Transverse colon (tissue), 4 donors: ENCODE data around the gene PLXDC2. TPM values are rescaled to one million over a fixed set of nuclear protein-coding genes. Genes with fewer than 3 reads are reported as not detected.

Experiments used
- DNase-seq: peaks from one replicate; pipeline ENCODE4 v3.0.0-alpha.2; 2019
- H3K27ac ChIP-seq, 4 donors: fragments of 200-600 bp; sonication (generic); 2 replicates each; pipeline ENCODE4 v1.5.1; 2016 to 2018; ENCODE audit warnings: inconsistent platforms in 4 of 4
- H3K27me3 ChIP-seq: fragments of 200-600 bp; sonication (generic); 2 replicates; pipeline ENCODE4 v1.5.1; 2017; ENCODE audit warnings: inconsistent platforms
- H3K36me3 ChIP-seq, 4 donors: fragments of 200-600 bp; sonication (generic); 2 replicates each; pipeline ENCODE4 v1.5.1; 2017 to 2019; ENCODE audit warnings: inconsistent platforms in 4 of 4
- H3K4me1 ChIP-seq, 4 donors: fragments of 200-600 bp; sonication (generic); 2 replicates each; pipeline ENCODE4 v1.5.1; 2017 to 2020; ENCODE audit warnings: inconsistent platforms in 4 of 4
- H3K4me3 ChIP-seq, 4 donors: fragments of 200-600 bp; sonication (generic); 1 replicate in 1 of 4; 2 replicates in 3 of 4; pipeline versions ENCODE4 v1.5.1 to v1.6.1; 2017 to 2019; ENCODE audit warnings: inconsistent platforms in 4 of 4
- H3K9me3 ChIP-seq, 2 donors: fragments of 200-600 bp; sonication (generic); 2 replicates each; pipeline ENCODE4 v1.5.1; 2017 to 2019; ENCODE audit warnings: inconsistent platforms in 2 of 2
- CTCF ChIP-seq, 5 experiments: fragments of 200-600 bp in 3 of 5; fragments of 450-650 bp in 2 of 5; sonication (generic) in 3 of 5; IDR thresholded peaks; 1 replicate in 2 of 5; 2 replicates in 3 of 5; pipeline ENCODE4 v1.5.1; 2016 to 2017; ENCODE audit warnings: antibody characterized with exemption in 5 of 5, inconsistent platforms in 3 of 5, mild to moderate bottlenecking in 2 of 5, moderate library complexity in 1 of 5
- EP300 ChIP-seq: sonication (generic); formaldehyde crosslinking; IDR thresholded peaks from one replicate; pipeline ENCODE4 v1.6.1; 2017; ENCODE audit warnings: antibody characterized with exemption, low read depth
- POLR2A ChIP-seq: fragments of 450-650 bp; IDR thresholded peaks from one replicate; pipeline ENCODE4 v1.6.1; 2016; ENCODE audit warnings: antibody characterized with exemption, mild to moderate bottlenecking, moderate library complexity
- POLR2AphosphoS5 ChIP-seq, 3 donors: sonication (generic); formaldehyde crosslinking; IDR thresholded peaks; one replicate each; pipeline ENCODE4 v1.6.1; 2016; ENCODE audit warnings: antibody characterized with exemption in 3 of 3
- WGBS, 2 donors: methylation state at CpG; one replicate each; pipeline ENCODE4 v1.1.5; 2018; ENCODE audit warnings: low coverage in 1 of 2; 5-methylcytosine and 5-hydroxymethylcytosine counted together
- in situ Hi-C, 4 donors: fragments of 200-750 bp; cut with MboI; loops; one replicate each; pipeline versions ENCODE4 v1.15.0 to v1.15.1; 2017; ENCODE audit warnings: low sequenced_read_pairs in 3 of 4, low pct_ligation_motif_present in 1 of 4, low pct_unique_long_range_greater_than_20kb in 1 of 4
- intact Hi-C: fragments of 100-400 bp; cut with DNase I; formaldehyde crosslinking; loops from one replicate; pipeline ENCODE4 v1.15.1; 2023; ENCODE audit warnings: low total_unique reads
- total RNA-seq, 4 donors: library from RNA; depleted of rRNA; stranded (reverse); fragments of >200 nt; gene quantifications; one replicate each; pipeline ENCODE4 v1.1.0, GENCODE V29; 2016

PLXDC2 gene
- total RNA-seq, 4 donors from 2014 or later = 12.0 to 32.2 (median 20.3) TPM

- in situ Hi-C loops (no loop called here), intact Hi-C loops (no loop called here)
- no peak overlapping the region for H3K4me3 ChIP-seq
- DNase-seq = no peak
- WGBS, 2 donors = 70 to 72% methylated on average over 6 of the region's 6 CpGs
- no peaks in the 10 kb centered on the region for H3K27me3 ChIP-seq
- H3K9me3 ChIP-seq = no peaks in the 10 kb centered on the region
- H3K4me1 ChIP-seq = no peaks in the 10 kb centered on the region
- H3K27ac ChIP-seq = no peak overlapping the region
- H3K36me3 ChIP-seq = no peaks in the 10 kb centered on the region
- TF ChIP-seq POLR2A = no peak
- TF ChIP-seq CTCF (IDR thresholded peaks at IDR 0.05) = no peak
- TF ChIP-seq POLR2AphosphoS5 (IDR thresholded peaks at IDR 0.05) = no peak
- no peak for TF ChIP-seq EP300
Measured at GRCh38 chr10:20289070-20289828, 473.0 kb downstream of the PLXDC2 start.

- intact Hi-C loops (no loop called here), in situ Hi-C loops (no loop called here)
- Histone ChIP-seq H3K4me3 (no peak overlapping the region), H3K9me3 (no peaks in the 10 kb centered on the region), H3K27ac (no peak overlapping the region), H3K4me1 (no peaks in the 10 kb centered on the region), H3K36me3 (no peaks in the 10 kb centered on the region), H3K27me3 (no peaks in the 10 kb centered on the region)
- no peak for DNase-seq
- TF ChIP-seq EP300 (no peak), POLR2AphosphoS5 (IDR thresholded peaks at IDR 0.05) (no peak), CTCF (IDR thresholded peaks at IDR 0.05) (no peak), POLR2A (no peak)
- WGBS, 2 donors = 50 to 94% methylated on average over 2 of the region's 2 CpGs
Measured at GRCh38 chr10:20298417-20298816, 482.2 kb downstream of the PLXDC2 start.

- in situ Hi-C loops (no loop called here), intact Hi-C loops (no loop called here)
- no peak for DNase-seq
- H3K36me3 ChIP-seq = no peaks in the 10 kb centered on the region
- 62 to 83% methylated on average over 4 of the region's 4 CpGs for WGBS, 2 donors
- no peaks in the 10 kb centered on the region for H3K27me3 ChIP-seq
- H3K4me1 ChIP-seq = no peaks in the 10 kb centered on the region
- no peak for TF ChIP-seq POLR2AphosphoS5 (IDR thresholded peaks at IDR 0.05)
- TF ChIP-seq POLR2A = no peak
- TF ChIP-seq CTCF (IDR thresholded peaks at IDR 0.05) = no peak
- H3K9me3 ChIP-seq = no peaks in the 10 kb centered on the region
- H3K4me3 ChIP-seq = no peak overlapping the region
- H3K27ac ChIP-seq = no peak overlapping the region
Measured at GRCh38 chr10:20299034-20299736, 483.0 kb downstream of the PLXDC2 start.

GRCh38 chr10:20300735-20301134 lies 484.5 kb downstream of the PLXDC2 start:
- WGBS, 2 donors = 73 to 91% methylated on average over 2 of the region's 2 CpGs

More at GRCh38 chr10:20300735-20301134, 484.5 kb downstream of the PLXDC2 start:
- in situ Hi-C loops (no loop called here), intact Hi-C loops (no loop called here)
- H3K27me3 ChIP-seq = no peaks in the 10 kb centered on the region
- H3K27ac ChIP-seq = no peak overlapping the region
- no peak for DNase-seq
- H3K4me1 ChIP-seq = no peaks in the 10 kb centered on the region
- no peaks in the 10 kb centered on the region for H3K36me3 ChIP-seq
- TF ChIP-seq POLR2AphosphoS5 (IDR thresholded peaks at IDR 0.05) = no peak
- TF ChIP-seq CTCF (IDR thresholded peaks at IDR 0.05) = no peak
- no peak for TF ChIP-seq EP300
- no peak for TF ChIP-seq POLR2A
- no peak overlapping the region for H3K4me3 ChIP-seq
- no peaks in the 10 kb centered on the region for H3K9me3 ChIP-seq
